Subcutaneous abdominal adipose tissue (tissue), 5 donors: ENCODE results near the gene LILRB3.
A peak's percentile ranks its signal among the peaks of the same experiment; 100 is the strongest.
"Not testable (repeated sequence)": the region's sequence is repeated elsewhere in the genome, so short reads cannot be mapped to it uniquely, and the experiment has no call there.

Experiments used
- H3K27ac ChIP-seq: one replicate; pipeline ENCODE4 v1.7.0; 2013; ENCODE audit warnings: low read depth, mild to moderate bottlenecking, inconsistent platforms, low read length, moderate library complexity
- H3K27me3 ChIP-seq, 5 donors: one replicate each; pipeline ENCODE4 v1.7.0; 2013; ENCODE audit warnings: low read length in 5 of 5, inconsistent platforms in 1 of 5; ENCODE audit not compliant: control insufficient read depth in 5 of 5, insufficient read depth in 4 of 5
- H3K36me3 ChIP-seq, 5 donors: one replicate each; pipeline ENCODE4 v1.7.0; 2013; ENCODE audit warnings: low read length in 5 of 5; ENCODE audit not compliant: control insufficient read depth in 5 of 5, insufficient read depth in 5 of 5
- H3K4me1 ChIP-seq, 5 donors: one replicate each; pipeline ENCODE4 v1.7.0; 2013; ENCODE audit warnings: low read length in 5 of 5, mild to moderate bottlenecking in 3 of 5, moderate library complexity in 1 of 5; ENCODE audit not compliant: control insufficient read depth in 5 of 5, insufficient read depth in 5 of 5
- H3K4me3 ChIP-seq, 5 donors: one replicate each; pipeline ENCODE4 v1.7.0; 2013; ENCODE audit warnings: low read length in 5 of 5, low read depth in 1 of 5
- H3K9ac ChIP-seq, 5 donors: one replicate each; pipeline ENCODE4 v1.7.0; 2013; ENCODE audit warnings: low read length in 5 of 5, mild to moderate bottlenecking in 4 of 5, moderate library complexity in 3 of 5
- H3K9me3 ChIP-seq, 5 donors: one replicate each; pipeline ENCODE4 v1.7.0; 2013; ENCODE audit warnings: low read length in 5 of 5; ENCODE audit not compliant: control insufficient read depth in 5 of 5
- donor health status: healthy.
- donor health status: healthy.
- donor health status: healthy.
- donor health status: healthy.
- donor health status: healthy.

The LILRB3 gene

GRCh38 chr19:54255105-54255775 is 32.4 kb upstream of the LILRB3 start:
- H3K9ac ChIP-seq: peak overlapping the region in 1 of 5 donors; percentile 10
- no peak overlapping the region for H3K27ac ChIP-seq
- H3K4me1 ChIP-seq: peaks cover 0 to 16% (median 0%) of the 10 kb centered on the region in 5 donors
- peaks cover 0 to 5% (median 0%) of the 10 kb centered on the region in 5 donors for H3K36me3 ChIP-seq
- H3K27me3 ChIP-seq: peaks cover 20 to 40% (median 20%) of the 10 kb centered on the region in 5 donors
- no peaks in the 10 kb centered on the region for H3K9me3 ChIP-seq
- H3K4me3 ChIP-seq: peak overlapping the region in 4 of 5 donors; percentile 49 to 63 (median 52)

- Histone ChIP-seq H3K36me3 (peaks cover 0 to 5% (median 0%) of the 10 kb centered on the region in 5 donors), H3K27me3 (peaks cover 20 to 40% (median 20%) of the 10 kb centered on the region in 5 donors), H3K9me3 (no peaks in the 10 kb centered on the region), H3K4me3 (peak overlapping the region in 1 of 5 donors; percentile 7), H3K9ac (no peak overlapping the region), H3K4me1 (peaks cover 0 to 16% (median 0%) of the 10 kb centered on the region in 5 donors), H3K27ac (no peak overlapping the region)
These were observed 31.5 kb upstream of the LILRB3 start for GRCh38 chr19:54254195-54254906.

DNA sequence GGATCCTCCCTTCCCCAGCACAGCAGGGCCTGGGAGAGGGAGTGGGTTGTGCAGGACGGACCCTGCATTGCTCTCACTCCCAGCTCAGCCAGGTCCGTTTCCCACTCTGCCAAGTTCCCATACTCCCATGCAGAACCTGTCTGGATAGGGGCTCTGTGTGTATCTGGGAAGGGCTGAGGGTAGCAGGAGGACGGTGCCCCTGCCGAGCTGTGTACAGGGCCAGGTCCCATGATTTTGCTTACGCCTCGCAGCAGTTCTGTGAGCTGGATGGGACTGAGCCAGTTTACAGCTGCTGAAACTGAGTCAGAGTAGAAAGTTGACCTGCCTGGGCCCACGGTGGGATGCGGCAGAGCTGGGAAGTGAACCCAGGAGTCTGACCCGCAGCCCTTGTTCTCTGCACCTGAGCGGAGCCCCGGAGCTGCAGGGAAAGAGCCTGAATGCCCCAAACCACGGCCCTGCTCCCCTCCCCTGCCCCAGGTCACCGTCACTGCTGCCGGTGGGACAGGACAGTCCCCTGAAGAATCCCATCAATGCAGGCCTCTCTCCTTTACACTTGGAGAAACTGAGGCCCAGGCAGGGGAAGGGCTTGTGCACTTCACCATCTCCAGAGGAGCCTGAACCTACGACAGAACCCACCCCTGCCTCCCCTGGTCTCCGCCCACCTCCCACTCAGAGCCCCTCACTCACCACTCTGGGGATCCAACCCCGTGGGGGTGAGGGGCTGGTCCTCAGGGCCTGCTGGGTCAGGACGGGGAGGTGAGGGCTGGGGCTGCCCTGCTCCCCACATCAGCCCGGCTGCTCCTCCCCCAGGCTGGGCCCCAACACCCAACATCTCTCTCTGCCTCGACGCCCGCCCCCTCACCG is 30.8 kb upstream of the LILRB3 start:
- Histone ChIP-seq H3K4me3 (no peak overlapping the region), H3K4me1 (peaks cover 0 to 18% (median 0%) of the 10 kb centered on the region in 5 donors), H3K36me3 (peaks cover 0 to 5% (median 0%) of the 10 kb centered on the region in 5 donors), H3K27me3 (peaks cover 20 to 40% (median 20%) of the 10 kb centered on the region in 5 donors), H3K9me3 (no peaks in the 10 kb centered on the region), H3K27ac (no peak overlapping the region), H3K9ac (no peak overlapping the region)

DNA sequence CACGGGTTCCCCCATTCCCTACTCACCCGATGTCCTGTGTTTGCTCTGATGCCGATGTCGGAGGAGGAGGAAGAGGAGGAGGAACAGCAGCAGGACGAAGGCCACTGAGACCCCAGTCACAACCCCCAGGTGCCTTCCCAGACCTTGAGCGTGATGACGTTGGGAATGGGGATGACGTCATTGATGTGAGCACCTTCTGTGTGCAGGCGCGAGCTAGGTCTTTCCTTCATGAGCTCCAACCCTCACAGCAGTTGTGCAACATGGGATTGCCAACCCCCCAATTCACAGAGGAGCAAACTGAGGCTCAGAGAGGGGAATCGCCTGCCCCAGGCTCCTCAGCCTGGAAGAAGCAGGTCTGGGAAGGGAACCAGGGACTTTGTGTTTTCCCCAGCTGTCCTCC is 30.0 kb upstream of the LILRB3 start:
- no peak overlapping the region for H3K9ac ChIP-seq
- H3K4me1 ChIP-seq: peaks cover 0 to 25% (median 2%) of the 10 kb centered on the region in 5 donors
- H3K27me3 ChIP-seq: peaks cover 20 to 41% (median 20%) of the 10 kb centered on the region in 5 donors
- H3K4me3 ChIP-seq: no peak overlapping the region
- H3K36me3 ChIP-seq: peaks cover 0 to 5% (median 0%) of the 10 kb centered on the region in 5 donors
- H3K9me3 ChIP-seq: no peaks in the 10 kb centered on the region
- no peak overlapping the region for H3K27ac ChIP-seq

DNA sequence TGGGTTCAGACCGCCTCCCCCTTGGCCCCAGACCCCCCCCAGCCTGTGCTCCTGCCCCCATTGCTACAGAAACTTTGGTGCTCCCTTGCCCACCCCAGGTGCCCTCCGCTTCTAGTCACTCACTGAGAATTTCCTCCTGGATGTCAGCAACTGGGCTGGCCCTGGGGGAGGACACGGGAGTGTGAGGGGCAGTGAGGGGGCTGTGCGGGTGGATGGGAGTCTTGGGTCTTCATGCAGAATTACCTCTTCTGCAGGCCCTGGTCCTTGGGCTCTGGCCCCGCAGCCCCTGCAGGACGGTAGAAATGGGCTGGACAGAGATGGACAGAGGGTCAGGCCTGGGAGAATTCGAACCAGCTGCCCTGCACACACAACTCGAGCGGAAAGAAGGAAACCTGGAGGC is 29.4 kb upstream of the LILRB3 start:
- Histone ChIP-seq H3K4me1 (peaks cover 0 to 31% (median 4%) of the 10 kb centered on the region in 5 donors), H3K9me3 (no peaks in the 10 kb centered on the region), H3K27me3 (peaks cover 20 to 41% (median 25%) of the 10 kb centered on the region in 5 donors), H3K36me3 (peaks cover 0 to 5% (median 0%) of the 10 kb centered on the region in 5 donors), H3K9ac (no peak overlapping the region), H3K4me3 (no peak overlapping the region), H3K27ac (no peak overlapping the region)

GRCh38 chr19:54248016-54248601 is 25.3 kb upstream of the LILRB3 start:
- peaks cover 0 to 5% (median 0%) of the 10 kb centered on the region in 5 donors for H3K36me3 ChIP-seq
- H3K9ac ChIP-seq: peak overlapping the region in 1 of 5 donors; percentile 11
- H3K4me3 ChIP-seq: peak overlapping the region in 1 of 5 donors; percentile 11
- H3K27ac ChIP-seq: peak overlapping the region; percentile 23
- peaks cover 4 to 21% (median 9%) of the 10 kb centered on the region in 5 donors for H3K27me3 ChIP-seq
- peaks cover 0 to 24% (median 8%) of the 10 kb centered on the region in 5 donors for H3K4me1 ChIP-seq
- H3K9me3 ChIP-seq: no peaks in the 10 kb centered on the region

DNA sequence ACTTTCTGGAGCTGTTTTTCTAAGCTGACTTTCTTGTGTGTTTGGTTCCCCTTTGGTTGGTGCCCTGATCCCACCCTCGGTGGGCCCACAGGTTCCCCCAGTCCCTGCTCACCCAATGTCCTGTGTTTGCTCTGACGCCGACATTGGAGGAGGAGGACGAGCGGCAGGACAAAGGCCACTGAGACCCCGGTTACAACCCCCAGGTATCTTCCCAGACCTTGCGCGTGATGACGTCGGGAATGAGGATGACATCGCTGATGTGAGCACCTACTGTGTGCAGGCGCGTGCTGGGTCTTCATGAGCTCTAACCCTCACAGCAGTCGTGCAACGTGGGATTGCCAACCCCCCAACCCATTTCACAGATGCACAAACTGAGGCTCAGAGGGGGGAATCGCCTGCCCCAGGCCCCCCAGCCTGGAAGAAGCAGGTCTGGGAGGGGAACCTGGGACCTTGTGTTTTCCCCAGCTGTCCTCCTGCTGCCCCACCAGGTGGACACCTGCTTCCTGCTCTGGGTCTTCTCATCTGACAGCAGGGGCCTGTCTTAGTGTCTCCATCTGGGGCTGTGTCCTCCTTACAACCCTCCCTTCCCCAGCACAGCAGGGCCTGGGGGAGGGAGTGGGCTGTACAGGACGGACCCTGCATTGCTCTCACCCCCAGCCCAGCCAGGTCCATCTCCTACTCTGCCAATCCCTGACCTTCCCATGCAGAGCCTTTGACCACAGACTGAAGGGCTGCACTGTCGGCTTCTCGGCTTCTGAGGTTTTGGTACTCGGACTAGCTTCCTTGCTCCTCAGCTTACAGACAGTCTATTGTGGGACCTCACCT is 24.5 kb upstream of the LILRB3 start:
- peak overlapping the region in 1 of 5 donors; percentile 11 for H3K4me3 ChIP-seq
- H3K9me3 ChIP-seq: no peaks in the 10 kb centered on the region
- H3K4me1 ChIP-seq: peaks cover 0 to 20% (median 8%) of the 10 kb centered on the region in 5 donors
- peak overlapping the region; percentile 23 for H3K27ac ChIP-seq
- H3K36me3 ChIP-seq: no peaks in the 10 kb centered on the region
- H3K27me3 ChIP-seq: peaks cover 0 to 13% (median 3%) of the 10 kb centered on the region in 5 donors
- no peak overlapping the region for H3K9ac ChIP-seq

DNA sequence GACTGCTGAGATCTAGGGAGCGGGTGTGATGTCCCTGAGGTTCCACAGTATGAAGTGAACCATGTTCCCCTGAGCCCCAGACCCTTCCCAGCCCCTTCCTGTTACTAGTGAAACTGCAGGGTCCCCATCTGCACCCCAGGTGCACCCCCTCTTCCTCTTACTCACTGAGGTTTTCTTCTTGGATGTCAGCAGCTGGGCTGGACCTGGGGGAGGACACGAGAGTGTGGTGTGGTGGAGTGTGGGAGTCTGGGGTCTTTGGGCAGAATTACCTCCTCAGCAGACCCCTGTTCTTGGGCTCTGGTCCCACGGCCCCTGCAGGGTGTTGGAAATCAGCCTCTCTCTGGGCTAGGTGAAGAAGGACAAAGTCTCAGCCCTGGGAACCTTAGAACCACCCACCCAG is 23.1 kb upstream of the LILRB3 start:
- H3K4me3 ChIP-seq: no peak overlapping the region
- H3K36me3 ChIP-seq: no peaks in the 10 kb centered on the region
- H3K9ac ChIP-seq: no peak overlapping the region

DNA sequence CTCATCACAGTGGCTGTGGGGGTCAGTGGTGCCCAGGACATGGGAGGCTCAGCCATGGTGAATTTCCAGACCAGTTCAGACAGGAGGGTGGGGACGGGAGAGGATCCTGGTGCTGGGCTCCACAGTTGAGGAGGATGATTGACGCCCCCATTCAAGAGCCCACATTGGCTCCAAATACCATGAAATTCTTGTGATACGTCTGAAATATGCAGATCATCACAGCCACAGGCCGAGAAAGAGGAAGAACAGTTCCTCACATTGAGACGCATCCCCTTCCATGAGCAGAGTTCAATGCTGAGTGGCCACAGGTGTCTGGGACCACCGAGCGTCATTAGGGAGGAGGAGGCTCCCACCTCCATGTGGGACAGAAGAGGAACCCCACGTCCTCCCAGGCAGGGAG is 21.0 kb upstream of the LILRB3 start:
- Histone ChIP-seq H3K27me3 (peaks cover 0 to 15% (median 5%) of the 10 kb centered on the region in 5 donors), H3K4me1 (peaks cover 0 to 20% (median 8%) of the 10 kb centered on the region in 5 donors)
- not testable (repeated sequence) for H3K27ac ChIP-seq, H3K9ac ChIP-seq, H3K9me3 ChIP-seq, H3K36me3 ChIP-seq, H3K4me3 ChIP-seq

More for the DNA sequence above, 23.1 kb upstream of the LILRB3 start:
- Histone ChIP-seq H3K27me3 (peaks cover 0 to 9% (median 0%) of the 10 kb centered on the region in 5 donors), H3K27ac (no peak overlapping the region), H3K9me3 (no peaks in the 10 kb centered on the region), H3K4me1 (peaks cover 0 to 20% (median 8%) of the 10 kb centered on the region in 5 donors)
